ENCODE results near the gene NRG2.

DNA sequence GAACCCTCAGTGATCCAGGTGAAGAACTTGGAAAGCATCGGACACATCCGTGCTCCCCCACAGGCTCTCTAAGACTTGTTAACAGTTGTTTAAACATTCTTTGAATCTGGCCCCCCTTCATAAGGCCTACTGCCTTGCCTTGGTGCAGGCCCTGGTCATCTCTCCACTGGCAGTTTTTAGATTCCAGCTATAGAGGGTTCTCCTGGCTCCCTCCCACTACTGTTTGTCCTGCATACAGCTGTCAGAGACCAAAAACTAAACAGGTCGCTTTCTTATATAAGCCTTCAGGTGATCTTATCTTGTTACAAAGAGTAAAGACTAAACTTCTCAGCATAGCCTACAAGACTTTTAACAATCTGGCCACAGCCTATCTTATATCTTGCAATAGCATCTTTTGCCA, 32.3 kb downstream of the NRG2 start:
- TF ChIP-seq, protein P1, sequence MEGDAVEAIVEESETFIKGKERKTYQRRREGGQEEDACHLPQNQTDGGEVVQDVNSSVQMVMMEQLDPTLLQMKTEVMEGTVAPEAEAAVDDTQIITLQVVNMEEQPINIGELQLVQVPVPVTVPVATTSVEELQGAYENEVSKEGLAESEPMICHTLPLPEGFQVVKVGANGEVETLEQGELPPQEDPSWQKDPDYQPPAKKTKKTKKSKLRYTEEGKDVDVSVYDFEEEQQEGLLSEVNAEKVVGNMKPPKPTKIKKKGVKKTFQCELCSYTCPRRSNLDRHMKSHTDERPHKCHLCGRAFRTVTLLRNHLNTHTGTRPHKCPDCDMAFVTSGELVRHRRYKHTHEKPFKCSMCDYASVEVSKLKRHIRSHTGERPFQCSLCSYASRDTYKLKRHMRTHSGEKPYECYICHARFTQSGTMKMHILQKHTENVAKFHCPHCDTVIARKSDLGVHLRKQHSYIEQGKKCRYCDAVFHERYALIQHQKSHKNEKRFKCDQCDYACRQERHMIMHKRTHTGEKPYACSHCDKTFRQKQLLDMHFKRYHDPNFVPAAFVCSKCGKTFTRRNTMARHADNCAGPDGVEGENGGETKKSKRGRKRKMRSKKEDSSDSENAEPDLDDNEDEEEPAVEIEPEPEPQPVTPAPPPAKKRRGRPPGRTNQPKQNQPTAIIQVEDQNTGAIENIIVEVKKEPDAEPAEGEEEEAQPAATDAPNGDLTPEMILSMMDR (IDR thresholded peaks at IDR 0.05; ENCODE audit: insufficient read depth, low read length) = no peak
- no peak for TF ChIP-seq POLR2AphosphoS5 (IDR thresholded peaks at IDR 0.05; ENCODE audit: low read depth)
- TF ChIP-seq, protein P2, sequence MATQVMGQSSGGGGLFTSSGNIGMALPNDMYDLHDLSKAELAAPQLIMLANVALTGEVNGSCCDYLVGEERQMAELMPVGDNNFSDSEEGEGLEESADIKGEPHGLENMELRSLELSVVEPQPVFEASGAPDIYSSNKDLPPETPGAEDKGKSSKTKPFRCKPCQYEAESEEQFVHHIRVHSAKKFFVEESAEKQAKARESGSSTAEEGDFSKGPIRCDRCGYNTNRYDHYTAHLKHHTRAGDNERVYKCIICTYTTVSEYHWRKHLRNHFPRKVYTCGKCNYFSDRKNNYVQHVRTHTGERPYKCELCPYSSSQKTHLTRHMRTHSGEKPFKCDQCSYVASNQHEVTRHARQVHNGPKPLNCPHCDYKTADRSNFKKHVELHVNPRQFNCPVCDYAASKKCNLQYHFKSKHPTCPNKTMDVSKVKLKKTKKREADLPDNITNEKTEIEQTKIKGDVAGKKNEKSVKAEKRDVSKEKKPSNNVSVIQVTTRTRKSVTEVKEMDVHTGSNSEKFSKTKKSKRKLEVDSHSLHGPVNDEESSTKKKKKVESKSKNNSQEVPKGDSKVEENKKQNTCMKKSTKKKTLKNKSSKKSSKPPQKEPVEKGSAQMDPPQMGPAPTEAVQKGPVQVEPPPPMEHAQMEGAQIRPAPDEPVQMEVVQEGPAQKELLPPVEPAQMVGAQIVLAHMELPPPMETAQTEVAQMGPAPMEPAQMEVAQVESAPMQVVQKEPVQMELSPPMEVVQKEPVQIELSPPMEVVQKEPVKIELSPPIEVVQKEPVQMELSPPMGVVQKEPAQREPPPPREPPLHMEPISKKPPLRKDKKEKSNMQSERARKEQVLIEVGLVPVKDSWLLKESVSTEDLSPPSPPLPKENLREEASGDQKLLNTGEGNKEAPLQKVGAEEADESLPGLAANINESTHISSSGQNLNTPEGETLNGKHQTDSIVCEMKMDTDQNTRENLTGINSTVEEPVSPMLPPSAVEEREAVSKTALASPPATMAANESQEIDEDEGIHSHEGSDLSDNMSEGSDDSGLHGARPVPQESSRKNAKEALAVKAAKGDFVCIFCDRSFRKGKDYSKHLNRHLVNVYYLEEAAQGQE (IDR thresholded peaks at IDR 0.05; ENCODE audit: insufficient replicate concordance, low read depth) = no peak
- TF ChIP-seq SPI1 (IDR thresholded peaks at IDR 0.05; ENCODE audit: borderline replicate concordance, low read depth) = no peak

Measured in HL-60 (cell line).